NCI-H82 (cell line): ENCODE data around the gene ARL4C.

Experiments
- DNase-seq: peaks from one replicate; lab custom pipeline; 2025; lab: John Stamatoyannopoulos, UW

The ARL4C gene

DNA sequence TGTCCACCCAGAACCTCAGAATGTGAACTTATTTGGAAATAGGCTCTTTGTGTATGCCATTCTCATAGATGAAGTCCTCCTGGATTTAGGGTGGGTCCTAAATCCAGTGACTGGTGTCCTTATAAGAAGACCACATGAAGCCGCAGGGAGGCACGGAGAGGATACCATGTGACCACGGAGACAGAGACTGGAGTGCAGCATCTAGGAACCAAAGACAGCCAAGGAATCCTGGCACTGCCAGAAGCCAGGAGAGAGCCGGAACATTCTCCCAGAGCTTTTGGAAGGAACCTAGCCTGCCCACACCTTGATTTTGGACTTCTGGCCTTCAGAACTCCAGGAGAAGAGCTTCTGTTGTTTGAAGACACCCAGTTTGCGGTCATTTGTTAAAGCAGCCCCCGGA, 49.7 kb downstream of the ARL4C start:
- no peak for DNase-seq

GRCh38 chr2:234446404-234447076, 50.3 kb downstream of the ARL4C start:
- no peak for DNase-seq

DNA sequence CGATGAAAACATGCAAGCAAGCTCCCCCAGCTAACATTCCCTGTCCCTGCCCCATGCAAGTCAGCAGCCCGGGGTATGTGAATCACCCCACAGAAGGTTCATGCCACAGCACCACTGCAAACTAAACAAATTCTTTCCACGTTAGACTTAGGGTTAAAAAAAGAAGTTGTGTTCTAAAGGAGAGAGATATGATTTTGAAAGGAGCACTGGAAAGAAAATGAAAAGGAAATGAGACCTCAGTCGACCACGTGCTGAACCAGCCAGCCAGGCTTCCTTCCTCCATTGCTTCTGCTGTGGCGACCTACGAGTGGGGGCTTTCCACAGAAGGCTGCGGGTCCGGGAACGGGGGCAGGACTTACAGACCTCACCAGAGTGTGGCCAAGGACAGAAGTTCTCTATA, 52.0 kb downstream of the ARL4C start:
- DNase-seq: no peak

DNA sequence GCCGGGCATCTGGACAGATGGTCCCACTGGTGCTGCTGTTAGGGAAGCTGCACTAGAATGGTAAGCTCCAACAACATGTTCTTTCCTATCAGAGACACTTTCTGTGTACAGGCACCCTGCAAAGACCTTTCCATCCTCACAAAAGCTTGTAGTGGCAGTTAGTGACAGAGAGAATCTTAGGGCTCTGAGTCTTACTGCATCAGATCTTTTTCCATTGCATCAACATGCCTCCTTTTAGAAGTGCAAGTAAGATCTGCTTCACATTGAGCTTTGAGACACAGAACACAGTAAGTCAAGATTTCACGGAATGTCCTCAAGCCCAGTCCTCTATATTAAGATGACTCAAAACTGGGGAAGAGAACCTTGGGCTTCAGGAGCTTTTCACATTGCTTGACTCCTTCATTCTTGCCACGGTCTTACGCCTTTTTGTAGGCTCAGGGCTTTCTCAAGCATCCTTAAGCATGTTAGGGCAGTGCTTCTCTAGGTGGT, 52.6 kb downstream of the ARL4C start:
- DNase-seq: no peak
